PC-3 (cell line): Measurements from ENCODE around the gene PON1. TPM values are rescaled to one million over a fixed set of nuclear protein-coding genes. Genes with fewer than 3 reads are reported as not detected.

ENCODE experiments used
- ATAC-seq: fragments of 200-7000 bp; cut with Tn5 transposase; 2 replicates; pipeline ENCODE4 v1.9.1; 2020; ENCODE audit warnings: mild to moderate bottlenecking, moderate library complexity
- BruUV-seq: library from RNA; stranded (reverse); fragments of 400-500 nt; replicated peaks from 2 replicates; lab custom pipeline; 2021; lab: Mats Ljungman, UMichigan
- CTCF ChIA-PET: fragments of 300-600 bp; sonication (Branson Sonifier 250); formaldehyde crosslinking; loops from one replicate; lab custom pipeline; 2022; ENCODE audit warnings: antibody characterized with exemption; lab: Charles Lee
- POLR2A ChIA-PET: fragments of 300-600 bp; sonication (Branson Sonifier 250); formaldehyde crosslinking; loops from one replicate; lab custom pipeline; 2022; ENCODE audit warnings: antibody characterized with exemption; ENCODE audit not compliant: unreplicated experiment; lab: Charles Lee
- DNase-seq: peaks from one replicate; pipeline ENCODE4 v3.0.0-alpha.2; 2015
- H2AFZ ChIP-seq: fragments of 300-600 bp; sonication (generic); 2 replicates; pipeline ENCODE4 v1.6.0; 2016; ENCODE audit warnings: antibody characterized with exemption, low read length
- H3F3A ChIP-seq: fragments of 300-600 bp; sonication (generic); one replicate; pipeline ENCODE4 v1.6.0; 2017; ENCODE audit warnings: antibody characterized with exemption, low read length, control low read depth, mild to moderate bottlenecking; ENCODE audit not compliant: unreplicated experiment
- H3K27ac ChIP-seq: fragments of 300-600 bp; sonication (generic); 2 replicates; pipeline ENCODE4 v1.5.1; 2016; ENCODE audit warnings: mild to moderate bottlenecking, low read length
- H3K27me3 ChIP-seq: fragments of 300-600 bp; sonication (generic); 2 replicates; pipeline ENCODE4 v1.6.1; 2016; ENCODE audit warnings: low read length, mixed read lengths
- H3K36me3 ChIP-seq: fragments of 300-600 bp; sonication (generic); 2 replicates; pipeline ENCODE4 v1.6.1; 2016; ENCODE audit warnings: low read depth, mixed run types, low read length, mixed read lengths
- H3K4me1 ChIP-seq: fragments of 300-600 bp; sonication (generic); 2 replicates; pipeline ENCODE4 v1.5.1; 2016; ENCODE audit warnings: low read length; ENCODE audit not compliant: insufficient read depth
- H3K4me2 ChIP-seq: fragments of 300-600 bp; sonication (generic); 2 replicates; pipeline ENCODE4 v1.6.0; 2016; ENCODE audit warnings: low read length
- H3K4me3 ChIP-seq: fragments of 300-600 bp; sonication (generic); 2 replicates; pipeline ENCODE4 v1.5.1; 2016; ENCODE audit warnings: mild to moderate bottlenecking, low read length, mixed read lengths
- H3K79me2 ChIP-seq: fragments of 300-600 bp; sonication (generic); 2 replicates; pipeline ENCODE4 v1.6.1; 2017; ENCODE audit warnings: low read length, mixed read lengths
- H3K9ac ChIP-seq: fragments of 300-600 bp; sonication (generic); 2 replicates; pipeline ENCODE4 v1.6.0; 2016; ENCODE audit warnings: mild to moderate bottlenecking, low read length
- H3K9me2 ChIP-seq: fragments of 300-600 bp; sonication (generic); replicated peaks from 2 replicates; pipeline ENCODE4 v1.6.1; 2016; ENCODE audit warnings: mixed run types, low read length, mixed read lengths
- H3K9me3 ChIP-seq: fragments of 300-600 bp; sonication (generic); 2 replicates; pipeline ENCODE4 v1.6.1; 2016; ENCODE audit warnings: low read length, mixed read lengths
- H4K20me1 ChIP-seq: fragments of 300-600 bp; sonication (generic); 2 replicates; pipeline ENCODE4 v1.6.1; 2016; ENCODE audit warnings: low read length, mixed read lengths
- CTCF ChIP-seq: fragments of 300-600 bp; sonication (generic); conservative IDR thresholded peaks from 2 replicates; pipeline ENCODE4 v1.5.1; 2017; ENCODE audit warnings: antibody characterized with exemption, low read depth, mild to moderate bottlenecking, low read length
- EZH2 ChIP-seq: fragments of 300-600 bp; sonication (generic); IDR thresholded peaks from one replicate; pipeline ENCODE4 v1.6.1; 2017; ENCODE audit warnings: antibody characterized with exemption, mild to moderate bottlenecking, low read length; ENCODE audit not compliant: unreplicated experiment
- EZH2phosphoT487 ChIP-seq: fragments of 300-600 bp; sonication (generic); IDR thresholded peaks from 2 replicates; pipeline ENCODE4 v1.6.1; 2018; ENCODE audit warnings: mild to moderate bottlenecking, antibody characterized with exemption, low read length, borderline replicate concordance
- intact Hi-C: fragments of 100-400 bp; cut with micrococcal nuclease; formaldehyde crosslinking; loops from 2 replicates; pipeline ENCODE4 v1.9.0; 2023
- total RNA-seq: library from RNA; depleted of rRNA; stranded (reverse); fragments of >200 nt; gene quantifications from 2 replicates; pipeline ENCODE4 v1.2.3, GENCODE V29; 2014; rRNA removed

PON1 gene
- total RNA-seq, 1 experiment from 2014 or later: not detected

- DNase-seq (no peak), ATAC-seq (no peak)
- no peak overlapping the region for H3K9ac ChIP-seq
- H4K20me1 ChIP-seq: no peaks in the 10 kb centered on the region
- BruUV-seq: no TSS peak
- H3F3A ChIP-seq: no peaks in the 10 kb centered on the region
- no peaks in the 10 kb centered on the region for H3K36me3 ChIP-seq
- no peak overlapping the region for H3K4me3 ChIP-seq
- H3K27ac ChIP-seq: no peak overlapping the region
- H3K27me3 ChIP-seq: no peaks in the 10 kb centered on the region
- H3K79me2 ChIP-seq: no peaks in the 10 kb centered on the region
- no peak overlapping the region for H3K4me2 ChIP-seq
- intact Hi-C loops: no loop called here
- CTCF ChIA-PET: no interaction called here
- H3K9me2 ChIP-seq: no peaks in the 10 kb centered on the region
- H2AFZ ChIP-seq: no peak overlapping the region
- no peaks in the 10 kb centered on the region for H3K9me3 ChIP-seq
- H3K4me1 ChIP-seq: peaks cover 4% of the 10 kb centered on the region; the same call in 1 of the 2 replicates
- TF ChIP-seq CTCF (no peak), EZH2 (no peak), EZH2phosphoT487 (no peak)
- POLR2A ChIA-PET: interaction anchor here (0.6 kb wide), 1 partner anchor 832 kb away, joined by 4 read pairs; no protein-coding TSS in a partner anchor
These were observed 73.8 kb downstream of the PON1 start for GRCh38 chr7:95250571-95250970.

Other genes starting within 250 kb of the PON1 start
- not detected in 2 replicates for gene PON3, start 71.8 kb upstream of the PON1 start, total RNA-seq
- 51.6 and 56.4 TPM in 2 replicates for gene PON2, start 110.5 kb upstream of the PON1 start, total RNA-seq
- not detected in 2 replicates for gene ASB4, start 161.4 kb upstream of the PON1 start, total RNA-seq